Colonic mucosa (tissue), 4 donors: ENCODE data around the gene DISP3. TPM values are rescaled to one million over a fixed set of nuclear protein-coding genes. Genes with fewer than 3 reads are reported as not detected.

Experiments
- DNase-seq: peaks from one replicate; pipeline ENCODE4 v3.0.0-alpha.2; 2020
- H3K27ac ChIP-seq: fragments of 200-600 bp; one replicate; pipeline ENCODE4 v1.8.0; 2021
- H3K27me3 ChIP-seq: fragments of 200-600 bp; one replicate; pipeline ENCODE4 v1.8.0; 2021
- H3K36me3 ChIP-seq: fragments of 200-600 bp; one replicate; pipeline ENCODE4 v1.8.0; 2021
- H3K4me1 ChIP-seq: fragments of 200-600 bp; one replicate; pipeline ENCODE4 v1.8.0; 2021; ENCODE audit warnings: mild to moderate bottlenecking
- H3K4me3 ChIP-seq: fragments of 200-600 bp; one replicate; pipeline ENCODE4 v1.8.0; 2021
- H3K9ac ChIP-seq, 2 donors: one replicate each; pipeline ENCODE4 v1.7.0; 2013; ENCODE audit warnings: control low read depth in 2 of 2, low read depth in 2 of 2, low read length in 2 of 2
- H3K9me3 ChIP-seq: fragments of 200-600 bp; one replicate; pipeline ENCODE4 v1.8.0; 2021
- CTCF ChIP-seq: fragments of 200-600 bp; IDR thresholded peaks from one replicate; pipeline ENCODE4 v1.8.0; 2022; ENCODE audit warnings: antibody characterized with exemption, mild to moderate bottlenecking
- intact Hi-C: fragments of 100-400 bp; cut with DNase I; formaldehyde crosslinking; loops from one replicate; pipeline ENCODE4 v1.14.1; 2022
- total RNA-seq, 2 donors: library from RNA; stranded (reverse); fragmentation: NEBNext Ultra II Directional in 1 of 2; extraction: Animal tissue kit (Norgen Biotek cat#: 25700) in 1 of 2; gene quantifications; one replicate each; pipeline ENCODE4 v1.2.1, GENCODE V29; 2021
- donor health status: healthy.
- donor health status: DM: no; HTN: no; CAD: no.
- donor health status: DM: no; HTN: no; CAD: no.

The DISP3 gene
- total RNA-seq, 2 donors from 2014 or later = 0.10 to 0.13 TPM

- no peaks in the 10 kb centered on the region for H3K9me3 ChIP-seq
- H3K4me1 ChIP-seq = no peaks in the 10 kb centered on the region
- no peak overlapping the region for H3K4me3 ChIP-seq
- no peaks in the 10 kb centered on the region for H3K27me3 ChIP-seq
- no peaks in the 10 kb centered on the region for H3K36me3 ChIP-seq
- no peak overlapping the region for H3K9ac ChIP-seq
- H3K27ac ChIP-seq = no peak overlapping the region
- intact Hi-C loops = no loop called here
- no peak for DNase-seq
- TF ChIP-seq CTCF = no peak
These were observed 35.9 kb upstream of the DISP3 start for GRCh38 chr1:11443043-11443442.

- H3K27ac ChIP-seq = no peak overlapping the region
- DNase-seq = no peak
- no peaks in the 10 kb centered on the region for H3K4me1 ChIP-seq
- H3K27me3 ChIP-seq = no peaks in the 10 kb centered on the region
- H3K4me3 ChIP-seq = no peak overlapping the region
- TF ChIP-seq CTCF = no peak
- H3K36me3 ChIP-seq = no peaks in the 10 kb centered on the region
- no peaks in the 10 kb centered on the region for H3K9me3 ChIP-seq
- intact Hi-C loops = no loop called here
- no peak overlapping the region for H3K9ac ChIP-seq
These were observed 34.8 kb upstream of the DISP3 start for GRCh38 chr1:11443961-11444658.

- no peak for DNase-seq
- Histone ChIP-seq H3K36me3 (no peaks in the 10 kb centered on the region), H3K27me3 (no peaks in the 10 kb centered on the region), H3K9ac (no peak overlapping the region), H3K4me3 (no peak overlapping the region), H3K4me1 (no peaks in the 10 kb centered on the region), H3K9me3 (no peaks in the 10 kb centered on the region), H3K27ac (no peak overlapping the region)
- no peak for TF ChIP-seq CTCF
- intact Hi-C loops = no loop called here
These were observed 34.0 kb upstream of the DISP3 start for GRCh38 chr1:11444907-11445306.

- Histone ChIP-seq H3K4me3 (no peak overlapping the region), H3K36me3 (no peaks in the 10 kb centered on the region), H3K4me1 (no peaks in the 10 kb centered on the region), H3K27ac (no peak overlapping the region), H3K9ac (no peak overlapping the region), H3K9me3 (no peaks in the 10 kb centered on the region), H3K27me3 (no peaks in the 10 kb centered on the region)
- no peak for DNase-seq
- intact Hi-C loops = no loop called here
- TF ChIP-seq CTCF = no peak
These were observed 31.1 kb upstream of the DISP3 start for GRCh38 chr1:11447903-11448302.

- TF ChIP-seq CTCF = no peak
- no peak overlapping the region for H3K4me3 ChIP-seq
- H3K27ac ChIP-seq = no peak overlapping the region
- H3K36me3 ChIP-seq = no peaks in the 10 kb centered on the region
- H3K9ac ChIP-seq = no peak overlapping the region
- intact Hi-C loops = no loop called here
- no peak for DNase-seq
- no peaks in the 10 kb centered on the region for H3K4me1 ChIP-seq
- H3K27me3 ChIP-seq = no peaks in the 10 kb centered on the region
- no peaks in the 10 kb centered on the region for H3K9me3 ChIP-seq
These were observed 30.4 kb upstream of the DISP3 start for GRCh38 chr1:11448373-11449099.
